CD1c-positive myeloid dendritic cell (primary cell): ENCODE results near the gene BCDIN3D.
A peak's percentile ranks its signal among the peaks of the same experiment; 100 is the strongest.
"Not testable (repeated sequence)": the region's sequence is repeated elsewhere in the genome, so short reads cannot be mapped to it uniquely, and the experiment has no call there.

ENCODE experiments used
- DNase-seq: peaks from one replicate; pipeline ENCODE4 v3.0.0-alpha.2; 2016; ENCODE audit errors: extremely low spot score

The BCDIN3D gene

DNA sequence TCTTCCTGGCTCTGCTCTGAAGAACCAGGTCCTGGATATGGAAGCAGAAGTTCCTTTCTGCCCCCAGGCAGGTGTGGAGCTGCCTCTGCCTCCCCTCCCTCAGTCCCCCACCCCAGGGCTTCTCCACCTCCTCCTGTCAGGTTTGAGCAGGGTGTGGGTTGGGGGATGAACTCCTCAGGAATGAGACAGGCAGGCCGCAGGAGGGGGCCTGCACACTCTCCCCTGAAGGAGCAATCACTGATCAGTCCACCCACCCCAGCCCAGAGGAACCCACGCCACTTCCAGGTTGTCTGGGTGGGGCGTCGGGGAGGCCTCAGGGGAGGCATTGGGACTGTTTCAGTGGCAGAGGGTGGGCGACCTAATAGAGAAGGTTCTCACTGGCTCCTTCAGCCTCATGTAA lies 34.2 kb upstream of the BCDIN3D start:
- no peak for DNase-seq

GRCh38 chr12:49876070-49876469 lies 33.2 kb upstream of the BCDIN3D start:
- no peak for DNase-seq

- DNase-seq: no peak
These were observed 32.3 kb upstream of the BCDIN3D start for GRCh38 chr12:49875115-49875720.

GRCh38 chr12:49874142-49874897 lies 31.4 kb upstream of the BCDIN3D start:
- no peak for DNase-seq

DNA sequence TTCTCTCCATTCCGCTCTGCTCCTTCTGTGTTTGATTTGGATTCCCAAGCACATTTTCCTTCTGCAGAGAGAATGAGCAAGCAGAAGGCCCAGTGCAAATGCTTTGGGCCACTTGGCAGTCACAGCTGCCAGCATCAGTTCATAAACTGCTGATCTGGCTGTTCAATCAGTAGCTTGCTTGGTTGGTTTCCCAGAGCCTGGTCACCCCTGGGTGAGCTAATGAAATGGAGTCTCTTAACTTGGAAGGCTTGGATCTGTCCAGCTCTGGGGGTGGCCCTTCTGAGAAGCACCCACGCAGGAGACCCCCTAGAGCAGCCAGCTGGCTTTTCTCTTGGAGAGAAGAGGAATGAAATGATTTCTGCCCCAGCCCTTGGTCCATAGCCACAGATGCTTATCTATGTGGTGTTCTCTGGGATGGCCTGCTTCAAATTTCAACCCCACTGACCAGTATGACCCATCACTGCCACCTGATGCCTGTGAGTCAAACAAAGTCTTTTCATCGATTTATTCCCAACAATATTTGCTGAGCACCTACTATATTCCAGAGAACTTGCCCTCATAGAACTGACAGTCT lies 30.5 kb upstream of the BCDIN3D start:
- DNase-seq: no peak

GRCh38 chr12:49872781-49873181 lies 29.9 kb upstream of the BCDIN3D start:
- no peak for DNase-seq

GRCh38 chr12:49872381-49872780 lies 29.5 kb upstream of the BCDIN3D start:
- no peak for DNase-seq

GRCh38 chr12:49871811-49872251 lies 28.9 kb upstream of the BCDIN3D start:
- DNase-seq: not testable (repeated sequence)

DNA sequence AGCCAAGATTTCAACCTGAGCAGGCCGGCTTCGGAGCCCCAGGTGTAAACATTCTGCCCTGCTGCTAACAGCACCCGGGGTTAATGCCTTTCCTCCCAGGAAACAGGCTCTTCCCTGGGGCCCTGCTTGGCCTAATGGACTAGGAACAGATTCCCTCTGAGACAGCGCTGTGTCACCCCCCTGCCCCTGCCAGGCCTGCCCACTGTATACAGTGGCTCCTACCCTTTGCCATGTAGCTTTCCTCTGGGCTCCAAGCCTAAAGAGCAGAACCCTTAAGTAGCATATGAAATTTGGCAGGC lies 28.3 kb upstream of the BCDIN3D start:
- DNase-seq: no peak

DNA sequence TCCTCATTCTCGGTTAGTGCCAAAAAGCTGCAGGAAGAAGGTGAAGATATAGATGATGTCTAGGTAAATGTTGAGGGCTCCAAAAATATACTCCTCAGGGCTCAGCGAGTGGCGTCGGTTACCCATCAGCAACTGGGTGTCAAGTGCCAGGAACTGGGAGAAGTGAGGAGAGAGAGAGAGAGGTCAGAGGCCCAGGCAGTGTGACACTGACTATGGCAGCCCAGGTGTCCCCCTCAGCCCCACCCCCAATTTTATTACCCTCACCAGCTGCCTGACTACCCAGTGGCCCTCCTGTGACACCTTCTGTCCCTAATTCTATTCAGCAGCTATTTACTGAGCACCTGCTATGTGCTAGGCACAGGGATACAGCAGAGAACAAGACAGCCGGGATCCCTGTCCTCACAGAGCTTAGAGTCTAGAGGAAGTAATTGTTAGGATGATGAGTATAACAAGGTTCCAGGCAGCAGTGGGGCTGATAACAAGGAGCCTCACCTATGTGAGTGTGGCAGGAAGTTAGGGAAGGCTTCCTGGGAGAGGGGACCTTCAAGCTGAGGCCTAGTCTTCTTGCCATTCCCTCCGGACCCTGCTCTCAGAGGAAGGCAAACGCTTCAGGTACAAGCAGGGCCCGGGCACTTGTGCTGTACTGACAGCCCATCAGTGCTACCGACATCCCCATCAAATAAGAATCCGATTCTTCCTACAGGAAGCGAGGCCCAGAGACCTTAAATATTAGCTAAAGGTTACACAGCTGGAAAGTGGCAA lies 27.8 kb upstream of the BCDIN3D start:
- no peak for DNase-seq

DNA sequence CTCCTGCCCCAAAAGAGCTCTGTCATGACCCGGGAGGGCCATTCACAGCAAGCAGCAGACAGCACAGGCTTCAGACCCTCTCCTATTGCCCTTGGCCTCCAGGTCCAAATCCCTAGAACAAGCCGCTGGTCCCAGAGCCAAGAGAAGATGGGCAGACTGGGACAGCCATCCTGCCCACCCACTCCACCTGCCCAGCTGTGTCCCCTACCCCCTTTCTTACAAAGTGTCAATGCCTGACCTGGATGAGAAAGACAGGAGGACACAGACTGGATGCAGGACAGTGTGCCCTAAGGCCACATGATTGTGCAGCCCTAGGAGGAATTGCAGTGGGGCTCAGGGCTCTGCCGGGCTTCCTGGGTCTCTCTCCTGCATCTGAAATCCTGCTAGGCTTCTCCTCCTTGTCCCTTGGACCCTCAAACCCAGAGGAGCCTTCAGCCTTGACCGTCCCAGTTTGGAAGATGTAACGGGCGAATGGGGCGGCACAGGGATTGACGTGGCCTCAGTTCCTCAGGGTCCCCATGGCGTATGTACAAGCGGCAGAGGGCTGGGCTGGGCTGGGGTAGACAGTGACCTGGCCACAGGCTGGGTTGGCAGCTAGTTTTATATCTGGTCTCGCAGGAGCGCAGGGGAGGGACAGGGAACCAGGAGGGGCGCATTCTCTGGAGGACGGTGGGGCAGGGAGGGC lies 27.1 kb upstream of the BCDIN3D start:
- no peak for DNase-seq

DNA sequence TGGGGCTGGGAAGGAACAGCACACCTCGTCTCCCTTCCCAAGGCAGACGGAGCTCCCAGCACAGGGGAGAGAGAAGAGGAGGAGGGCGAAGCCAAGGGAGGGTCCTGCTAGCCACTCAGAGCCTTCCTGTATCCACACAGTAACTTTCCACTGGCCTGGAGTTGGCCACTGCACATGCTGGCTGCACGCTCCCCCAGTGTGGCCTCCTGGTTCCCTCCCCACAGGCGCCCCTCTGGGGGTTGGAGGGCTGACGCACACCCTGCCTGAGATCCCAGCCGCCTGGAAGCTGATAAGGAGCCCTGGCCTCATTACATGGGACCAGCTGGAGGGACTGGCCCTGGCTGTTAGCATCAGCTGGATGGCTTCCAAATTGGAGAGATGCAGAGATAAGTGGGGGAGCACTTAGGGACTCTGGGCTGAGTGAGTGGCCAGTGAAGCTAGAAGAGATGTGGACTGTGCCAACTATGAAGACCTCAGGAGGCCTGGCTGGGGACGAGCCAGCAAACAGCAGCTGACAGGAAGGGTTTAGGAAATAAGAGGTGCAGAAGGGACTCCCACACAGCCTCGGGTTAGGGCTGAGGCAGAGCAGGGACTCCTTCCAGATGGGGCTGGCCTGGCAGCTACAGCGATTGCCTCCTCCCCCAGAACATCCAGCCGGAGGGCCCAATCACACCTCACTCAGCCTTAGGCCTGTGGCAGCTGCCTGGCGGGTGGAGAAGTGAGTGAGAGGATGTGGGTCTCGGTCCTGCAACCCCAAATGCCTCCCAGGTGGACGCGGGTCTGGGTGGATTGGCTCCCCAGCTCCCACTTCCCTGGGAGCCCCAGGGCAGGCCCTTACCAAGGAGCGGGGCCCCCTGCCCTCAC lies 26.3 kb upstream of the BCDIN3D start:
- no peak for DNase-seq

GRCh38 chr12:49868449-49868848 lies 25.5 kb upstream of the BCDIN3D start:
- no peak for DNase-seq

DNA sequence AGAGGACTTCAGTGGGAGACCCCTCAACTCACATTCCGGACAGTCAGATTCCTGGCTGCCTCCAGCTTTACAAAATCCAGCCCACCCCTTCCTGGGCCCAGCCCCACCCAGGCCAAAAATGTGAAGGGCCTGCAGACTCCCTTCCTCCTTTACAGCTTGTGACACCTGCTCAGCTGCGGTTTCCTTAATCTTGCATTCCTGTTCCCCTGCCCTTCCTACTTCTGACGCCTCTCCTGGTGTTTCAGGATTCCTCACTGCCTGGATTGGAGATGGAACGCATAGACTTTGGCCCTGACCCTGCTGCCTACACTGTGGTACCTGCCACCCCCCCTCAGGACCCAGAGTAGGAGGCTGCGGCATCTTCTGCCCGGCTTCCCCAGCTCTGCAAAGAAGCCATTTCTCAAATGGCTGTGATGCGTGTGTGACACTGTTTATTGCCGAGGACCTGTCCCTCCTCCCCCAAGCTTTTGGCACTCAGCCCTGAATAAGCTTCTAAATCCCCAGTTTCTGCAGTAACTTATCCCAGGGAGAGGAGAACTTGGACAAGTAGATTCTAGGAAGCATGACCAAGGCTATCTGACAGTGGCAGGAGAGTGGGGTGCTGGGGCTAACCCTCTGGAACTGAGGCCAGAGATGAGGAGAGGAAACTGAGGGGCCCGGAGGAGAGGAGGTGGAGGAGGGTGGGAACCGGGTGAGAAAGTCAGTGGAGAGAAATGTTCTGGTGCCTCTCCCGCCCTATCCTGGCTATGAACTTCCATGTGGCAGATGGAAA lies 24.9 kb upstream of the BCDIN3D start:
- no peak for DNase-seq

GRCh38 chr12:49866859-49867569 lies 24.1 kb upstream of the BCDIN3D start:
- DNase-seq: peak; percentile 78

- DNase-seq: no peak
These were observed 22.9 kb upstream of the BCDIN3D start for GRCh38 chr12:49865782-49866135.

GRCh38 chr12:49865109-49865781 lies 22.3 kb upstream of the BCDIN3D start:
- no peak for DNase-seq

- DNase-seq: no peak
These were observed 21.8 kb upstream of the BCDIN3D start for GRCh38 chr12:49864798-49865090.
